Esophagus squamous epithelium (tissue), 4 donors: ENCODE data around the gene FTCD.

Experiments used
- CTCF ChIP-seq, 6 experiments: fragments of 450-650 bp in 4 of 6; fragments of 200-600 bp in 2 of 6; sonication (generic) in 2 of 6; IDR thresholded peaks; one replicate each; pipeline ENCODE4 v1.5.1; 2016 to 2019; ENCODE audit warnings: antibody characterized with exemption in 6 of 6, mild to moderate bottlenecking in 4 of 6, moderate library complexity in 4 of 6
- POLR2A ChIP-seq, 4 donors: fragments of 450-650 bp; IDR thresholded peaks; one replicate each; pipeline ENCODE4 v1.6.1; 2017; ENCODE audit warnings: antibody characterized with exemption in 4 of 4, mild to moderate bottlenecking in 4 of 4, moderate library complexity in 3 of 4

DNA sequence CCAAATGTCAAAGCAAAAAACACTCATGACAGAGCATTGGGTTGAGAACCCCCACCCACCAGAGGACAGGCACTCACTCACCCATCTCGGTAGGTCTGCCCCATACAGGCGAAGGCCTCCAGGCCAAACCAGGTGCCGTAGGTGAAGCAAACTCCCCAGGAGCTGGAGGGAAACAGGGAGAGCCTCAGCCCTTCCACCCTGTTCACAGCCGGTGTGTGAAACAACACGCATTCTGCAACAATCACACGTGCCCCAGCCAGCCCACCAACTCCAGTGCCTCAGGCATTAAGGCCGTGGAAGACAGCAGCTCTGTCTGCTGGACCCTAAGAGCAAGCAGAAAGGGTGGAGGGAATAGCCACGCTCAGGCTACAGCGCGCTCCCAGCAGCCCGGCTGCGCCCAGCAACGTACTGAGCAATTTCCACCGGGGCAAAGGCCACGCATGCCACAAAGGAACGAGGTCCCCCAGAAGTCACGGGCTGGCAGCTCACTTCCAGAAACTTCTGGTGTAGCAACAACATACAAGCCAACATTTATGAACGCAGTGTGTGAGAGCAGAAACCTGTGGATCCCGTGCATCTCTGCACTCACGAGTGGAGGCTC lies 40.3 kb upstream of the FTCD start:
- TF ChIP-seq CTCF (IDR thresholded peaks at IDR 0.05) (no peak), POLR2A (IDR thresholded peaks at IDR 0.05) (no peak)
